OCI-LY3 (cell line): ENCODE results near the gene EIF4E1B.

Experiments
- CTCF ChIP-seq: fragments of 200-600, 300-600 bp; sonication (generic); IDR thresholded peaks from 2 replicates; pipeline ENCODE4 v1.5.1; 2014; ENCODE audit warnings: antibody characterized with exemption, low read length, low read depth
- EZH2phosphoT487 ChIP-seq: fragments of 200-600 bp; shearing (Covaris generic); IDR thresholded peaks from 2 replicates; pipeline ENCODE4 v1.6.1; 2018; ENCODE audit warnings: antibody characterized with exemption, mixed run types, low read depth

- TF ChIP-seq CTCF (no peak), EZH2phosphoT487 (no peak)
Observed at GRCh38 chr5:176619203-176619568, 11.3 kb upstream of the EIF4E1B start.
